ENCODE results near the gene CTNNBIP1. TPM values are rescaled to one million over a fixed set of nuclear protein-coding genes. Genes with fewer than 3 reads are reported as not detected.
"Not testable (repeated sequence)": the region's sequence is repeated elsewhere in the genome, so short reads cannot be mapped to it uniquely, and the experiment has no call there.

The CTNNBIP1 gene
- polyA plus RNA-seq, 3 donors from 2014 or later, result 41.0 to 51.5 (median 45.5) TPM

GRCh38 chr1:9805006-9805508, 105.0 kb downstream of the CTNNBIP1 start:
- no peak overlapping the region for H3K4me3 Mint-ChIP-seq
- H3K27ac Mint-ChIP-seq, result peak overlapping the region in 1 of 6 donors; percentile 61
- H3K9me3 Mint-ChIP-seq, result no peaks in the 10 kb centered on the region
- H3K4me1 Mint-ChIP-seq, result peaks cover 31 to 52% of the 10 kb centered on the region in 2 donors
- peaks cover 0 to 2% (median 2%) of the 10 kb centered on the region in 3 donors for H3K27me3 Mint-ChIP-seq (ENCODE audit: low read depth in 3 of 3)
- no peaks in the 10 kb centered on the region for H3K36me3 Mint-ChIP-seq
- no peak for DNase-seq

- DNase-seq; H3K9me3 Mint-ChIP-seq; H3K27me3 Mint-ChIP-seq (ENCODE audit: low read depth in 3 of 3); H3K4me3 Mint-ChIP-seq; H3K36me3 Mint-ChIP-seq: not testable (repeated sequence)
- H3K27ac Mint-ChIP-seq, result peak overlapping the region in 1 of 6 donors; percentile 73
- peaks cover 30 to 52% of the 10 kb centered on the region in 2 donors for H3K4me1 Mint-ChIP-seq
These were observed 106.8 kb downstream of the CTNNBIP1 start for GRCh38 chr1:9803003-9803918.

- DNase-seq, result no peak
- Mint-ChIP-seq H3K9me3 (no peaks in the 10 kb centered on the region), H3K27me3 (ENCODE audit: low read depth in 3 of 3) (peaks cover 2 to 3% (median 2%) of the 10 kb centered on the region in 3 donors), H3K36me3 (peaks cover 0 to 1% (median 0%) of the 10 kb centered on the region in 3 donors), H3K4me3 (peak overlapping the region in 3 of 5 donors; percentile 2 to 50 (median 43)), H3K27ac (peak overlapping the region; percentile 10 to 85 (median 50)), H3K4me1 (peaks cover 38 to 51% of the 10 kb centered on the region in 2 donors)
These were observed 108.2 kb downstream of the CTNNBIP1 start for GRCh38 chr1:9801909-9802308.

Other genes starting within 250 kb of the CTNNBIP1 start
- gene CLSTN1, start 86.3 kb downstream of the CTNNBIP1 start, polyA plus RNA-seq, result 10 to 100 TPM in 2 of 3 donors, 1 to 10 TPM in 1; 7.4 to 35.7 (median 11.0) TPM
- gene LZIC, start 33.1 kb upstream of the CTNNBIP1 start, polyA plus RNA-seq, result 10 to 100 TPM; 32.3 to 44.9 (median 36.2) TPM
- gene NMNAT1, start 33.2 kb upstream of the CTNNBIP1 start, polyA plus RNA-seq, result 1 to 10 TPM; 1.4 to 10.0 (median 7.1) TPM
- under 1 TPM in 1 of 3 donors, not detected in 2; 0.38 TPM for gene RBP7, start 87.0 kb upstream of the CTNNBIP1 start, polyA plus RNA-seq
- 10 to 100 TPM in 1 of 3 donors, 1 to 10 TPM in 2; 3.7 to 10.3 (median 7.6) TPM for gene UBE4B, start 122.7 kb upstream of the CTNNBIP1 start, polyA plus RNA-seq